PC-9 (cell line): ENCODE measurements around the gene MED27.

Source experiments
- EZH2 ChIP-seq: fragments of 200-600 bp; sonication (generic); IDR thresholded peaks from 2 replicates; pipeline ENCODE4 v1.8.0; 2017; ENCODE audit warnings: antibody characterized with exemption, low read depth
- TF ChIP-seq, protein P1 (sequence below): fragments of 200-600 bp; sonication (generic); conservative IDR thresholded peaks from 2 replicates; pipeline ENCODE4 v1.6.1; 2017; ENCODE audit warnings: mixed run types, antibody characterized with exemption, mild to moderate bottlenecking, moderate library complexity

DNA sequence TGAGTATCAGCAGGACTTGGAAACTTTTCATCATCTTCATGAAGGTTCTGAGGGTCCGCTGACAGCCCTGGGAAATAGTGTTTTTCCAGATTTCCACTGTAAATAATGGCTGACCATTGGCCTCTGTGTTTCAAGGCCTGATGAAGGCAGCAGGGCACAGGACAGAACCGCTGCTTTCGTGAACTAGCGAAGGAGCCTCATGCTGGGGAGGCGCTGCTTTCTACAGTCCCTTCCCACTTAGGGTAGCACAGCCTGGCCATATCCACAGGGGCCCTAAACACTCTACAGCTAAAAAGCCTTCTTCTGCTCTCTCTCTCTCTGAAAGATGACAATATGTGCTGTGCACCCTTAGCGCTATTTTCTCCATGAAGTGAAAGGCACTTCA, 118.2 kb downstream of the MED27 start:
- TF ChIP-seq, protein P1, sequence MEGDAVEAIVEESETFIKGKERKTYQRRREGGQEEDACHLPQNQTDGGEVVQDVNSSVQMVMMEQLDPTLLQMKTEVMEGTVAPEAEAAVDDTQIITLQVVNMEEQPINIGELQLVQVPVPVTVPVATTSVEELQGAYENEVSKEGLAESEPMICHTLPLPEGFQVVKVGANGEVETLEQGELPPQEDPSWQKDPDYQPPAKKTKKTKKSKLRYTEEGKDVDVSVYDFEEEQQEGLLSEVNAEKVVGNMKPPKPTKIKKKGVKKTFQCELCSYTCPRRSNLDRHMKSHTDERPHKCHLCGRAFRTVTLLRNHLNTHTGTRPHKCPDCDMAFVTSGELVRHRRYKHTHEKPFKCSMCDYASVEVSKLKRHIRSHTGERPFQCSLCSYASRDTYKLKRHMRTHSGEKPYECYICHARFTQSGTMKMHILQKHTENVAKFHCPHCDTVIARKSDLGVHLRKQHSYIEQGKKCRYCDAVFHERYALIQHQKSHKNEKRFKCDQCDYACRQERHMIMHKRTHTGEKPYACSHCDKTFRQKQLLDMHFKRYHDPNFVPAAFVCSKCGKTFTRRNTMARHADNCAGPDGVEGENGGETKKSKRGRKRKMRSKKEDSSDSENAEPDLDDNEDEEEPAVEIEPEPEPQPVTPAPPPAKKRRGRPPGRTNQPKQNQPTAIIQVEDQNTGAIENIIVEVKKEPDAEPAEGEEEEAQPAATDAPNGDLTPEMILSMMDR: no peak
- no peak for TF ChIP-seq EZH2
